H1 (cell line): ENCODE data around the gene ADK. TPM values are rescaled to one million over a fixed set of nuclear protein-coding genes. Genes with fewer than 3 reads are reported as not detected.

Source experiments
- CTCF ChIA-PET: fragments of 300-600 bp; sonication (Branson Sonifier 250); formaldehyde crosslinking; loops from one replicate; lab custom pipeline; 2021; ENCODE audit not compliant: partially characterized antibody; lab: Charles Lee
- POLR2A ChIA-PET: fragments of 300-600 bp; sonication (Branson Sonifier 250); formaldehyde crosslinking; loops from one replicate; lab custom pipeline; 2021; ENCODE audit warnings: inconsistent platforms; ENCODE audit not compliant: partially characterized antibody; lab: Charles Lee
- DNase-seq, 2 experiments: peaks; one replicate each; pipeline versions ENCODE4 v3.0.0 to v3.0.0-alpha.2; 2010 to 2022; ENCODE audit warnings: low spot score in 2 of 2, low read depth in 1 of 2, mixed read lengths in 1 of 2
- FAIRE-seq: peaks from 2 replicates; lab custom pipeline; 2011; peaks lifted over from hg19 to GRCh38; lab: Jason Lieb, UNC
- H2AFZ ChIP-seq: 2 replicates; pipeline ENCODE4 v1.8.1; 2012; ENCODE audit warnings: low read length, inconsistent platforms
- H2AK5ac ChIP-seq: 2 replicates; pipeline ENCODE4 v1.6.1; 2013; ENCODE audit warnings: low read depth, low read length
- H2BK120ac ChIP-seq: replicated peaks from 2 replicates; pipeline ENCODE3; 2013; ENCODE audit warnings: low read depth, low read length, inconsistent platforms
- H2BK12ac ChIP-seq: 2 replicates; pipeline ENCODE4 v1.6.1; 2013; ENCODE audit warnings: low read depth, low read length
- H2BK15ac ChIP-seq: 2 replicates; pipeline ENCODE4 v1.6.1; 2013; ENCODE audit warnings: low read length
- H2BK20ac ChIP-seq: 2 replicates; pipeline ENCODE4 v1.6.1; 2013; ENCODE audit warnings: low read length
- H2BK5ac ChIP-seq: 2 replicates; pipeline ENCODE4 v1.6.1; 2013; ENCODE audit warnings: low read depth, low read length
- H3K14ac ChIP-seq: 2 replicates; pipeline ENCODE4 v1.6.1; 2013; ENCODE audit warnings: inconsistent platforms; ENCODE audit not compliant: insufficient read length
- H3K18ac ChIP-seq: 2 replicates; pipeline ENCODE4 v1.6.1; 2013; ENCODE audit warnings: low read length; ENCODE audit errors: extremely low read depth
- H3K23ac ChIP-seq: 2 replicates; pipeline ENCODE4 v1.6.1; 2013; ENCODE audit warnings: inconsistent platforms; ENCODE audit not compliant: insufficient read length
- H3K23me2 ChIP-seq: 2 replicates; pipeline ENCODE4 v1.6.1; 2013; ENCODE audit warnings: low read depth, low read length
- H3K27ac ChIP-seq: 2 replicates; pipeline ENCODE4 v1.6.1; 2011; ENCODE audit warnings: low read depth, low read length, inconsistent platforms
- H3K27me3 ChIP-seq, 4 experiments: replicated peaks in 1 of 4; 1 replicate in 1 of 4; 2 replicates in 3 of 4; pipeline versions ENCODE4 v1.6.1 to v1.8.1; 2011 to 2013; ENCODE audit warnings: low read length in 3 of 4, mild to moderate bottlenecking in 3 of 4, inconsistent platforms in 2 of 4, mixed read lengths in 2 of 4, moderate library complexity in 1 of 4; ENCODE audit not compliant: control insufficient read depth in 3 of 4, insufficient read depth in 3 of 4; ENCODE audit errors: extremely low read depth in 1 of 4
- H3K36me3 ChIP-seq, 4 experiments: 2 replicates each; pipeline versions ENCODE4 v1.6.1 to v1.8.1; 2011 to 2013; ENCODE audit warnings: mild to moderate bottlenecking in 4 of 4, low read length in 3 of 4, moderate library complexity in 2 of 4, control low read depth in 1 of 4, inconsistent platforms in 1 of 4; ENCODE audit not compliant: insufficient read depth in 4 of 4, control insufficient read depth in 2 of 4
- H3K4ac ChIP-seq: replicated peaks from 2 replicates; pipeline ENCODE3; 2013; ENCODE audit warnings: low read length, low read depth, mixed read lengths, inconsistent platforms; ENCODE audit not compliant: insufficient read length
- H3K4me1 ChIP-seq, 4 experiments: replicated peaks in 1 of 4; 1 replicate in 1 of 4; 2 replicates in 3 of 4; pipeline versions ENCODE4 v1.6.1 to v1.8.1; 2011 to 2013; ENCODE audit warnings: low read length in 3 of 4, inconsistent platforms in 2 of 4, mixed read lengths in 1 of 4; ENCODE audit not compliant: insufficient read depth in 4 of 4, control insufficient read depth in 3 of 4
- H3K4me2 ChIP-seq, 2 experiments: 2 replicates each; pipeline versions ENCODE4 v1.6.1 to v1.8.1; 2011 to 2013; ENCODE audit warnings: low read depth in 2 of 2, low read length in 2 of 2, control low read depth in 1 of 2, inconsistent platforms in 1 of 2, mild to moderate bottlenecking in 1 of 2; ENCODE audit not compliant: insufficient read depth in 1 of 2
- H3K4me3 ChIP-seq, 4 experiments: fragments of 200-600, 300-600 bp in 1 of 4; sonication (generic), shearing (Covaris generic), sonication (Bioruptor Twin) in 1 of 4; 2 replicates each; pipeline versions ENCODE4 v1.5.1 to v1.8.1; 2011 to 2016; ENCODE audit warnings: low read length in 4 of 4, low read depth in 3 of 4, control low read depth in 2 of 4, inconsistent platforms in 2 of 4, mild to moderate bottlenecking in 2 of 4, mixed read lengths in 1 of 4, moderate library complexity in 1 of 4; ENCODE audit not compliant: insufficient read depth in 2 of 4; ENCODE audit errors: extremely low read depth in 1 of 4
- H3K56ac ChIP-seq: replicated peaks from 2 replicates; pipeline ENCODE3; 2013; ENCODE audit warnings: low read depth, mild to moderate bottlenecking, mixed read lengths, low read length, inconsistent platforms; ENCODE audit not compliant: insufficient read length
- H3K79me1 ChIP-seq: 2 replicates; pipeline ENCODE4 v1.6.1; 2013; ENCODE audit warnings: low read depth, low read length, control low read depth
- H3K79me2 ChIP-seq, 2 experiments: 2 replicates each; pipeline versions ENCODE4 v1.6.1 to v1.8.1; 2012 to 2013; ENCODE audit warnings: low read length in 2 of 2, mild to moderate bottlenecking in 2 of 2, inconsistent platforms in 1 of 2; ENCODE audit not compliant: insufficient read depth in 2 of 2, control insufficient read depth in 1 of 2
- H3K9ac ChIP-seq, 4 experiments: replicated peaks in 1 of 4; 1 replicate in 1 of 4; 2 replicates in 3 of 4; pipeline versions ENCODE4 v1.6.1 to v1.8.1; 2011 to 2013; ENCODE audit warnings: low read depth in 3 of 4, low read length in 3 of 4, control low read depth in 2 of 4, mild to moderate bottlenecking in 2 of 4, moderate library complexity in 2 of 4, inconsistent platforms in 1 of 4; ENCODE audit errors: extremely low read depth in 1 of 4
- H3K9me3 ChIP-seq, 2 experiments: 2 replicates each; pipeline versions ENCODE4 v1.6.1 to v1.8.1; 2012 to 2013; ENCODE audit warnings: mild to moderate bottlenecking in 2 of 2, moderate library complexity in 2 of 2, control low read depth in 1 of 2, inconsistent platforms in 1 of 2, low read depth in 1 of 2, low read length in 1 of 2, mixed read lengths in 1 of 2; ENCODE audit not compliant: insufficient read depth in 2 of 2
- H4K20me1 ChIP-seq, 2 experiments: replicated peaks in 1 of 2; 2 replicates each; pipeline versions ENCODE3 to v1.8.1; 2011 to 2013; ENCODE audit warnings: inconsistent platforms in 2 of 2, low read length in 2 of 2, mild to moderate bottlenecking in 1 of 2; ENCODE audit not compliant: insufficient read depth in 2 of 2, control insufficient read depth in 1 of 2
- H4K5ac ChIP-seq: 2 replicates; pipeline ENCODE4 v1.6.1; 2013; ENCODE audit warnings: low read length, low read depth, mixed read lengths, inconsistent platforms; ENCODE audit not compliant: insufficient read length
- H4K8ac ChIP-seq: 2 replicates; pipeline ENCODE4 v1.8.0; 2013; ENCODE audit warnings: mild to moderate bottlenecking, moderate library complexity, low read length, inconsistent platforms; ENCODE audit not compliant: insufficient read depth; ENCODE audit errors: extremely low read depth
- H4K91ac ChIP-seq: replicated peaks from 2 replicates; pipeline ENCODE3; 2013; ENCODE audit warnings: low read length, mixed read lengths, inconsistent platforms; ENCODE audit not compliant: insufficient read length
- ASH2L ChIP-seq: fragments of 200-600, 300-600 bp; sonication (generic); IDR thresholded peaks from one replicate; pipeline ENCODE4 v1.7.1; 2017; ENCODE audit warnings: low read length
- BCL11A ChIP-seq, 2 experiments: IDR thresholded peaks; one replicate each; pipeline ENCODE4 v1.6.1; 2011; ENCODE audit warnings: low read depth in 2 of 2, low read length in 2 of 2, mild to moderate bottlenecking in 2 of 2
- CREB1 ChIP-seq: IDR thresholded peaks from 2 replicates; pipeline ENCODE4 v1.6.1; 2012; ENCODE audit warnings: inconsistent platforms
- FOSL1 ChIP-seq: IDR thresholded peaks from 2 replicates; pipeline ENCODE4 v1.6.1; 2011; ENCODE audit warnings: mild to moderate bottlenecking, low read depth, low read length, moderate library complexity; ENCODE audit not compliant: insufficient read depth
- GABPA ChIP-seq: IDR thresholded peaks from 2 replicates; pipeline ENCODE4 v1.6.1; 2011; ENCODE audit warnings: mild to moderate bottlenecking, low read length, moderate library complexity, borderline replicate concordance; ENCODE audit not compliant: insufficient read depth
- KDM1A ChIP-seq: fragments of 200-600, 300-600 bp; sonication (generic); IDR thresholded peaks from 2 replicates; pipeline ENCODE4 v1.7.1; 2016; ENCODE audit warnings: mild to moderate bottlenecking, low read length, borderline replicate concordance
- KDM5A ChIP-seq: fragments of 200-600 bp; IDR thresholded peaks from 2 replicates; pipeline ENCODE4 v1.7.1; 2012; ENCODE audit warnings: mild to moderate bottlenecking, low read length, inconsistent platforms, mixed read lengths
- MAFK ChIP-seq: IDR thresholded peaks from 2 replicates; pipeline ENCODE4 v1.6.1; 2012; ENCODE audit warnings: low read depth, mild to moderate bottlenecking, improper control_type of control experiment, low read length
- NANOG ChIP-seq: IDR thresholded peaks from 2 replicates; pipeline ENCODE4 v1.6.1; 2011; ENCODE audit warnings: low read length, low read depth, mild to moderate bottlenecking, inconsistent platforms; ENCODE audit not compliant: insufficient read depth, poor library complexity, severe bottlenecking
- PHF8 ChIP-seq: fragments of 200-600 bp; sonication (generic); conservative IDR thresholded peaks from 2 replicates; pipeline ENCODE4 v1.7.1; 2012; ENCODE audit warnings: low read depth, mild to moderate bottlenecking, inconsistent platforms, low read length, moderate library complexity
- SIRT6 ChIP-seq: IDR thresholded peaks from one replicate; pipeline ENCODE4 v1.7.1; 2012; ENCODE audit warnings: low read length, inconsistent platforms
- SIX5 ChIP-seq: IDR thresholded peaks from 2 replicates; pipeline ENCODE4 v1.6.1; 2011; ENCODE audit warnings: mild to moderate bottlenecking, low read depth, low read length
- WGBS, 2 experiments: shearing (Covaris generic) in 1 of 2; methylation state at CpG; one replicate each; pipeline versions ENCODE4 v1.1.6 to v1.1.7; 2013 to 2015; ENCODE audit warnings: low lambda C conversion rate in 2 of 2, mixed read lengths in 2 of 2, inconsistent platforms in 1 of 2, low coverage in 1 of 2, missing lambda C conversion rate in 1 of 2; ENCODE audit not compliant: insufficient replicate concordance in 2 of 2, insufficient coverage in 1 of 2, insufficient read length in 1 of 2; ENCODE audit errors: extremely low coverage in 1 of 2, missing lambda C conversion rate in 1 of 2; 5-methylcytosine and 5-hydroxymethylcytosine counted together
- polyA plus RNA-seq, 7 experiments: library from polyadenylated mRNA; depleted of rRNA in 3 of 7; stranded (reverse) in 5 of 7; unstranded in 2 of 7; fragments of >200 nt in 5 of 7; fragments of 200-250 nt in 2 of 7; gene quantifications; 1 replicate in 5 of 7; 2 replicates in 1 of 7; 4 replicates in 1 of 7; pipeline versions ENCODE4 v1.2.1 to v1.2.3, GENCODE V29; 2011 to 2013; ENCODE audit warnings: missing spikeins in 2 of 7, mixed read lengths in 2 of 7
- total RNA-seq: library from RNA; stranded (reverse); fragmentation: NEBNext Ultra II Directional; extraction: Animal tissue kit (Norgen Biotek cat#: 25700); gene quantifications from 2 replicates; pipeline ENCODE4 v1.2.1, GENCODE V29; 2021

ADK gene
- total and polyA plus RNA-seq, 2 of the 8 experiments (the other 6 are each of a cell fraction or from before 2014, with no cell fraction given) = 12.3 to 42.4 TPM

- DNase-seq (no peak), FAIRE-seq (no peak)
- Histone ChIP-seq H3K23me2 (no peaks in the 10 kb centered on the region), H4K8ac (no peak overlapping the region), H3K9ac (no peak overlapping the region), H3K9me3 (peaks cover 0 to 2% of the 10 kb centered on the region in 2 experiments; a peak in 1 of 4 replicates), H3K79me2 (no peaks in the 10 kb centered on the region), H4K91ac (no peak overlapping the region), H3K14ac (no peak overlapping the region), H3K36me3 (no peaks in the 10 kb centered on the region), H4K20me1 (no peaks in the 10 kb centered on the region), H3K27ac (no peak overlapping the region), H2BK20ac (no peak overlapping the region), H4K5ac (no peak overlapping the region), H3K18ac (no peak overlapping the region), H2BK120ac (no peak overlapping the region), H3K4me3 (no peak overlapping the region), H3K4me2 (no peak overlapping the region), H3K4me1 (peaks cover 0 to 6% (median 4%) of the 10 kb centered on the region in 4 experiments; a peak in 2 of 7 replicates), H2AFZ (no peak overlapping the region), H3K79me1 (no peaks in the 10 kb centered on the region), H3K27me3 (no peaks in the 10 kb centered on the region), H3K56ac (no peak overlapping the region), H3K23ac (no peak overlapping the region), H3K4ac (no peak overlapping the region), H2AK5ac (no peak overlapping the region), H2BK5ac (no peak overlapping the region), H2BK12ac (no peak overlapping the region), H2BK15ac (no peak overlapping the region)
- POLR2A ChIA-PET = no interaction called here
- CTCF ChIA-PET = no interaction called here
- WGBS, 2 experiments = 89% methylated on average over 1 of the region's 1 CpG; no CpG with 5 or more reads in 1 of the 2 experiments
- TF ChIP-seq MAFK = no peak
- TF ChIP-seq KDM5A = no peak
- no peak for TF ChIP-seq PHF8
- no peak for TF ChIP-seq ASH2L
- TF ChIP-seq NANOG = no peak
- TF ChIP-seq BCL11A (IDR thresholded peaks at IDR 0.05; ENCODE audit: low read depth in 2 of 2, low read length in 2 of 2) = no peak
- TF ChIP-seq SIX5 = no peak
- TF ChIP-seq KDM1A = no peak
- no peak for TF ChIP-seq FOSL1
- TF ChIP-seq CREB1 = no peak
- TF ChIP-seq SIRT6 = no peak
- no peak for TF ChIP-seq GABPA
Observed at GRCh38 chr10:74641659-74642058, 490.6 kb downstream of the ADK start.
